Sigmoid colon (tissue), 7 donors: Measurements from ENCODE around the gene ZNF652. TPM values are rescaled to one million over a fixed set of nuclear protein-coding genes. Genes with fewer than 3 reads are reported as not detected.

Source experiments
- DNase-seq: peaks from one replicate; pipeline ENCODE4 v3.0.0-alpha.2; 2019
- H3K27ac ChIP-seq, 4 donors: fragments of 200-600 bp; sonication (generic); one replicate each; pipeline ENCODE4 v1.5.1; 2016 to 2019; ENCODE audit warnings: mild to moderate bottlenecking in 1 of 4
- H3K27me3 ChIP-seq, 3 donors: fragments of 200-600 bp; sonication (generic); one replicate each; pipeline ENCODE4 v1.5.1; 2019; ENCODE audit warnings: mild to moderate bottlenecking in 1 of 3
- H3K36me3 ChIP-seq, 4 donors: fragments of 200-600 bp; sonication (generic); one replicate each; pipeline ENCODE4 v1.5.1; 2016 to 2019
- H3K4me1 ChIP-seq, 4 donors: fragments of 200-600 bp; sonication (generic); one replicate each; pipeline ENCODE4 v1.5.1; 2017 to 2019
- H3K4me3 ChIP-seq, 4 donors: fragments of 200-600 bp; sonication (generic); one replicate each; pipeline ENCODE4 v1.5.1; 2017 to 2019; ENCODE audit warnings: mild to moderate bottlenecking in 2 of 4, moderate library complexity in 1 of 4
- H3K9me3 ChIP-seq, 4 donors: fragments of 200-600 bp in 3 of 4; sonication (generic) in 3 of 4; one replicate each; pipeline versions ENCODE4 v1.5.1 to v1.6.1; 2013 to 2019
- EP300 ChIP-seq, 4 donors: sonication (generic); formaldehyde crosslinking; IDR thresholded peaks; one replicate each; pipeline ENCODE4 v1.6.1; 2017; ENCODE audit warnings: antibody characterized with exemption in 4 of 4
- POLR2A ChIP-seq, 2 donors: fragments of 450-650 bp; IDR thresholded peaks; one replicate each; pipeline ENCODE4 v1.6.1; 2016; ENCODE audit warnings: antibody characterized with exemption in 2 of 2, mild to moderate bottlenecking in 2 of 2, moderate library complexity in 2 of 2
- POLR2AphosphoS5 ChIP-seq, 4 donors: sonication (generic); formaldehyde crosslinking; IDR thresholded peaks; one replicate each; pipeline ENCODE4 v1.6.1; 2017; ENCODE audit warnings: antibody characterized with exemption in 4 of 4
- WGBS, 2 donors: extraction: QIAGEN DNeasy Blood & Tissue Kit; methylation state at CpG; one replicate each; pipeline ENCODE4 v1.1.7; 2013; 5-methylcytosine and 5-hydroxymethylcytosine counted together
- intact Hi-C: fragments of 100-400 bp; cut with DNase I; formaldehyde crosslinking; loops from one replicate; pipeline ENCODE4 v1.15.1; 2023
- polyA plus RNA-seq, 3 donors: library from polyadenylated mRNA; stranded (reverse); fragments of 200-250 nt; gene quantifications; one replicate each; pipeline ENCODE4 v1.2.3, GENCODE V29; 2013
- total RNA-seq, 4 donors: library from RNA; depleted of rRNA; stranded (reverse); fragments of >200 nt; gene quantifications; one replicate each; pipeline ENCODE4 v1.1.0, GENCODE V29; 2016
- TF ChIP-seq, protein P1 (sequence below), 4 experiments: fragments of 450-650 bp in 3 of 4; fragments of 200-600 bp in 1 of 4; IDR thresholded peaks; one replicate each; pipeline ENCODE4 v1.5.1; 2016 to 2019; ENCODE audit warnings: antibody characterized with exemption in 4 of 4, mild to moderate bottlenecking in 3 of 4, moderate library complexity in 2 of 4
- donor health status: healthy with polysubstance abuse.
- donor health status: Bipolar disorder and iron deficiency.
- donor health status: healthy.

Gene ZNF652
- total and polyA plus RNA-seq, 7 donors = 12.9 to 134 (median 83.1) TPM

DNA sequence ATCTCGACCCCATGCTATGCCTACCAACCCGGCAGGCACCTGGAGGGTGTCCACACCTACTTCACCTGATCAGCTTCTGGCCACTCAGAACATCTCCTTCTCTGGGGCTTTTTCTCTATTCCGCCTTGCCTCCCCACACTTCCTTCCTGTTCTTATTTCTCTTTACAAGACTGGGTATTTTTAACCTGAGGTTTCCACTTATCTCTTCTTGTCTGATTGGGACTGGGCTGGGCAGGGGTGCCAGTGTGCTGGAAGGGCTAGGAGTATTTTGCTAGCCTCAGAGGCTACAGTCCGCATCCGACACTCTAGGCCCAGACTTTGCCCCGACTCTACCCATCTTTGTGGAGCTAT, 26.2 kb upstream of the ZNF652 start:
- Histone ChIP-seq H3K27me3 (no peaks in the 10 kb centered on the region), H3K4me3 (no peak overlapping the region), H3K9me3 (no peaks in the 10 kb centered on the region), H3K36me3 (no peaks in the 10 kb centered on the region), H3K27ac (no peak overlapping the region), H3K4me1 (peaks cover 0 to 59% (median 52%) of the 10 kb centered on the region in 4 donors)
- no peak for DNase-seq
- intact Hi-C loops = no loop called here
- 57 to 87% methylated on average over 6 of the region's 6 CpGs for WGBS, 2 donors
- TF ChIP-seq, protein P1, sequence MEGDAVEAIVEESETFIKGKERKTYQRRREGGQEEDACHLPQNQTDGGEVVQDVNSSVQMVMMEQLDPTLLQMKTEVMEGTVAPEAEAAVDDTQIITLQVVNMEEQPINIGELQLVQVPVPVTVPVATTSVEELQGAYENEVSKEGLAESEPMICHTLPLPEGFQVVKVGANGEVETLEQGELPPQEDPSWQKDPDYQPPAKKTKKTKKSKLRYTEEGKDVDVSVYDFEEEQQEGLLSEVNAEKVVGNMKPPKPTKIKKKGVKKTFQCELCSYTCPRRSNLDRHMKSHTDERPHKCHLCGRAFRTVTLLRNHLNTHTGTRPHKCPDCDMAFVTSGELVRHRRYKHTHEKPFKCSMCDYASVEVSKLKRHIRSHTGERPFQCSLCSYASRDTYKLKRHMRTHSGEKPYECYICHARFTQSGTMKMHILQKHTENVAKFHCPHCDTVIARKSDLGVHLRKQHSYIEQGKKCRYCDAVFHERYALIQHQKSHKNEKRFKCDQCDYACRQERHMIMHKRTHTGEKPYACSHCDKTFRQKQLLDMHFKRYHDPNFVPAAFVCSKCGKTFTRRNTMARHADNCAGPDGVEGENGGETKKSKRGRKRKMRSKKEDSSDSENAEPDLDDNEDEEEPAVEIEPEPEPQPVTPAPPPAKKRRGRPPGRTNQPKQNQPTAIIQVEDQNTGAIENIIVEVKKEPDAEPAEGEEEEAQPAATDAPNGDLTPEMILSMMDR (IDR thresholded peaks at IDR 0.05) = no peak
- TF ChIP-seq POLR2AphosphoS5 (IDR thresholded peaks at IDR 0.05) (no peak), POLR2A (IDR thresholded peaks at IDR 0.05) (no peak), EP300 (IDR thresholded peaks at IDR 0.05) (no peak)

GRCh38 chr17:49387498-49388289, 25.6 kb upstream of the ZNF652 start:
- peaks cover 0 to 65% (median 57%) of the 10 kb centered on the region in 4 donors for H3K4me1 ChIP-seq
- 75 to 86% methylated on average over 11 of the region's 11 CpGs for WGBS, 2 donors
- no peaks in the 10 kb centered on the region for H3K9me3 ChIP-seq
- no peak for DNase-seq
- no peaks in the 10 kb centered on the region for H3K36me3 ChIP-seq
- H3K27me3 ChIP-seq = no peaks in the 10 kb centered on the region
- no peak overlapping the region for H3K27ac ChIP-seq
- no peak for TF ChIP-seq POLR2A (IDR thresholded peaks at IDR 0.05)
- TF ChIP-seq EP300 (IDR thresholded peaks at IDR 0.05) = no peak
- TF ChIP-seq, protein P1 (IDR thresholded peaks at IDR 0.05) = no peak
- no peak for TF ChIP-seq POLR2AphosphoS5 (IDR thresholded peaks at IDR 0.05)
- no peak overlapping the region for H3K4me3 ChIP-seq
- intact Hi-C loops = no loop called here

GRCh38 chr17:49386373-49386772, 24.3 kb upstream of the ZNF652 start:
- TF ChIP-seq, protein P1 (IDR thresholded peaks at IDR 0.05) = no peak
- TF ChIP-seq POLR2AphosphoS5 (IDR thresholded peaks at IDR 0.05) = no peak
- no peak for TF ChIP-seq EP300 (IDR thresholded peaks at IDR 0.05)
- no peak for TF ChIP-seq POLR2A (IDR thresholded peaks at IDR 0.05)
- 91 to 94% methylated on average over 10 of the region's 10 CpGs for WGBS, 2 donors
- H3K36me3 ChIP-seq = no peaks in the 10 kb centered on the region
- H3K4me1 ChIP-seq = peaks cover 0 to 66% (median 62%) of the 10 kb centered on the region in 4 donors
- no peaks in the 10 kb centered on the region for H3K9me3 ChIP-seq
- H3K27me3 ChIP-seq = no peaks in the 10 kb centered on the region
- intact Hi-C loops = no loop called here
- no peak overlapping the region for H3K4me3 ChIP-seq
- peak overlapping the region in 2 of 4 donors; percentile 29 to 49 for H3K27ac ChIP-seq
- DNase-seq = no peak

GRCh38 chr17:49384951-49385350, 22.9 kb upstream of the ZNF652 start:
- H3K4me3 ChIP-seq = no peak overlapping the region
- H3K27ac ChIP-seq = peak overlapping the region in 3 of 4 donors; percentile 49 to 84 (median 51)
- no peaks in the 10 kb centered on the region for H3K9me3 ChIP-seq
- peaks cover 0 to 65% (median 56%) of the 10 kb centered on the region in 4 donors for H3K4me1 ChIP-seq
- H3K36me3 ChIP-seq = no peaks in the 10 kb centered on the region
- DNase-seq = no peak
- no peak for TF ChIP-seq POLR2A (IDR thresholded peaks at IDR 0.05)
- TF ChIP-seq POLR2AphosphoS5 (IDR thresholded peaks at IDR 0.05) = no peak
- no peak for TF ChIP-seq EP300 (IDR thresholded peaks at IDR 0.05)
- TF ChIP-seq, protein P1 (IDR thresholded peaks at IDR 0.05) = no peak
- no peaks in the 10 kb centered on the region for H3K27me3 ChIP-seq
- WGBS, 2 donors = 89 to 92% methylated on average over 4 of the region's 4 CpGs
- intact Hi-C loops = no loop called here
